NCI-H748 (cell line): Measurements from ENCODE around the gene SGSH.
A peak's percentile ranks its signal among the peaks of the same experiment; 100 is the strongest.
"Not testable (repeated sequence)": the region's sequence is repeated elsewhere in the genome, so short reads cannot be mapped to it uniquely, and the experiment has no call there.

ENCODE experiments used
- DNase-seq: peaks from one replicate; lab custom pipeline; 2025; ENCODE audit not compliant: unreplicated experiment; lab: John Stamatoyannopoulos, UW

SGSH gene

GRCh38 chr17:80220054-80220735 lies at the start of gene SGSH, which contains the start of gene SLC26A11:
SGSH (minus strand) TSS chr17:80220333; CDS start chr17:80220313, 20 bp downstream.
SLC26A11 (plus strand) TSS chr17:80220427; CDS start chr17:80221561, 1,134 bp downstream.
- peak; percentile 67 for DNase-seq

DNA sequence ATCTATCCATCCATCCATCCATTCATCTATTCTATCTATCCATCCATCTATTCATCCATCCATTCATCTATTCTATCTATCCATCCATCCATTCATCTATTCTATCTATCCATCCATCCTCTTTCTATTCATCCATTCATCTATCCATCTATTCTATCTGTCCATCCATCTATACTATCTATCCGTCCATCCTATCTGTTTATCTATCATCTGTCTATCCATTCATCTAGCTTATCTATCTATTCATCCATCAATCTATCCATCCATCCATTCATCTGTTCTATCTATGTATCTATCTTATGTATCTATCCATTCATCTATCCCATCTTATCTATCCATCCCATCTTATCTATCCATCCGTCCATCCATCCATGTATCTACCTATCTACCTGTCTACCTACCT lies 49.3 kb upstream of the SGSH start:
- DNase-seq, result no peak

GRCh38 chr17:80268427-80268826 lies 48.3 kb upstream of the SGSH start:
- DNase-seq, result no peak

GRCh38 chr17:80267391-80267790 lies 47.3 kb upstream of the SGSH start:
- no peak for DNase-seq

DNA sequence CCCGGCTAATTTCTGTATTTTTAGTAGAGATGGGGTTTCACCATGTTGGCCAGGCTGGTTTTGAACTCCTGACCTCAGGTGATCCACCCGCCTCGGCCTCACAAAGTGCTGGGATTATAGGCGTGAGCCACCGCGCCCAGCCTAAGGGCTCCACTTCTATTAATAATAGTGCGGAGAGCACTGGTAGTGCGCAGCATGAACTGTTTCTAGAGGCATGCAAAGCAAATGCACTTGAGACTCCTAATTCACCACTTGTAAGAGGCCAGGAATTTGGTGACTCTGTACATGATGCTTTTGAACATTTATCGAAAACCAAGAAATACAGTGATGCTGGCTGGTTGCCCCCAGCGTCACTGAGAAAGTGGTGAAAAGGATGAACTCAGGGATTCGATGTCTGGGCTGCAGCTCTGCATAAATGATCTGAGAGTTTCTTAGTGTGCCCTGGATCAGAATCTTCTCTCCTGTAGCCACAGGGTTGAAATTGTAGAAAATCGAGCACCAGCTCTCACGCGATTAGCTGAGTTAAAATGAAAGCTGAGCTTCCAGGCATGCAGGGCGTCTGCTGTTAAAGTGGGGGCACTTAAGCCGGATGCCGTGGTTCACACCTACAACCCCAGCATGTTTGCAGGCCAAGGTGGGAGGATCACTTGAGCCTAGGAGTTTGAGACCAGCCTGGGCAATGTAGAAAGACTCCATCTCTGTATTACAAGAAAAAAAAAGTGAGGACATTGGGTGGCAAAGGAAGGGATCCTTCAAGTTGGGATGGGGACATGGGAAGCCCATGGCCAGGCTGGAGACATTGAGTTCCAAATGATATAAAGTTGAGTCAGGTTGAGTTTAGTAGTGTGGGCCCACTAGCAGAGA lies 45.3 kb upstream of the SGSH start:
- no peak for DNase-seq

DNA sequence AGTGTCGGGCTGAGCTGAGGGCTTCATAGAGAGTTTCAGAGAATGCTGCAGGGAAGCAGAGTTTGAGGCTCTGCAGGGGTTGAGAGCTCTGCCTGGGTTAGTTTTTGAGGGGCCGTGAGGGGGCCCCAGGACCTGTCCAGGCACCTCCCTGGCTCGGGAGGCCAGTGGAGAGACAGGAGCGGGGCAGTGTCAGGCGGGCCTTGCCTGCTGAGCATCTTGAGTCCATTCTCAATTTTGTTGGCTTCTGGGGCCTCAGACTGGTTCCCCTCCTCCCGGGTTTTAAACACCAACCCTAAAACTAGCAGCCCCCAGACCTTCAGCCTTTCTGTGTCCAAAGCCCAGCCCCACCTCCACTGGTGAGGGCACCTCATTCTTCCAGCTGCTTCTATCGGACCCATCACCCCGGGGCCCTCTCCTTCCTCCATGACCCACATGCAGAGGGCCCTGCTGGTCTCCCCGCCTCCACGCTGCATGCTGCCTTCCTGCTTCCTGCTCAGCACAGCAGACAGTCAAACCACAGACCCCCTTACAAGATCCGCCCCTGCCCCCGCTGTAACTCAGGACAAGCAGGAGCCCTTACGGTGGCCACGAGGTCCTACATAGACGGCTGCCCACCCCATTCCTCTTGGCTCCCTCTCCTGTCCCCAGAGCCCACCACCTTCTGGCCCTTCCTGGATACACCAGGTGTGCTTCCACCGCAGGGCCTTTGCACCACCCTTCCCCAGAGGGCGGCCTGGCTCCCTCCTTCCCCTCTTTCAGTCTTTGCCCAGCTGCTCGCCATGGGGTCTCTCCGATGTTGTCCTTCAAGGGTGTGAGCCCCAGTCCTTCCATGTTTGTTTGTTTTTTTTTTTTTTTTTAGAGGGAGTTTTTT lies 44.3 kb upstream of the SGSH start:
- no peak for DNase-seq

DNA sequence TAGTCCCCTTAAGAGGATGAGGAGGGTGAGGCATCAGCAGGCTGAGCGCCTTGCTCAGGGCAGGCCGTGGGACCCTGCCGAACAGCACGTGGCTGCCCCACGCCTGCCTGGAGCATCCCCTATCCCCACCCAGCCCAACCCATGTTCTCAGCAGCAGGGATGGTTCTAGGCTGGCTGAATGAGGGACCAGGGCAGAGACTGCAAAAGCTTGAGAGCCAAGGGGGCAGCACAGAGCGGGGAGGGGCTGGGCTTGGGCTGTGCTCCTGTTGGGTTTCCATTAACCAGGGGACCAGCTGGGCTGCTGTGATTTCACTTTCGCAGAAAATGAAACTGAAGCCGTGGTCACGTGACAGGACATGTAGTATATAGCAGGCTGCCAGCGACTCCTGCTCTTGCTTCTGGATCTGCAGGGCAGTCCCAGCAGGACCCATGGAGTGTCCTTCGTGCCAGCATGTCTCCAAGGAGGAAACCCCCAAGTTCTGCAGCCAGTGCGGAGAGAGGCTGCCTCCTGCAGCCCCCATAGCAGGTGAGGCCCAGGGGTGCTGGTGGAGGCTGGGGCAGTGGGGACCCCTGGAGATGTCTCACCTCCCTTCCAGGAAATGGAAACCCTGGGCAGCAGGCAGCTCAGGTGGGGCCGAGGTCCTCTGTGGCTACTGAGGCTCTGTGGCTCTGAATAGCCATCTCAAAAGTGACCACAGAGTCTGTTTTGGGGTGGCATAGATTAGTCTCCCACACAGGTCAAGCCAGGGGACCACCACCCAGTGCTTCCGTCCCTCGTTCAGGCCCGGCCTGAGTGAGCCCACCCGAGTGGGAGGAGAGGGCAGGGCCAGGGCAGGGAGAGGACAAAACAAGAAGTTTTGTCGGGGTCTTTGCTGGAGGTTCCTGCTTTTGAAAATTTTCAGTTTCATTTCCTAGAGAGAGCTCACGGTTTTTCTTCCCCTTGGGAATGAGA lies 43.4 kb upstream of the SGSH start:
- DNase-seq, result no peak

GRCh38 chr17:80262775-80263244 lies 42.7 kb upstream of the SGSH start:
- DNase-seq, result no peak

DNA sequence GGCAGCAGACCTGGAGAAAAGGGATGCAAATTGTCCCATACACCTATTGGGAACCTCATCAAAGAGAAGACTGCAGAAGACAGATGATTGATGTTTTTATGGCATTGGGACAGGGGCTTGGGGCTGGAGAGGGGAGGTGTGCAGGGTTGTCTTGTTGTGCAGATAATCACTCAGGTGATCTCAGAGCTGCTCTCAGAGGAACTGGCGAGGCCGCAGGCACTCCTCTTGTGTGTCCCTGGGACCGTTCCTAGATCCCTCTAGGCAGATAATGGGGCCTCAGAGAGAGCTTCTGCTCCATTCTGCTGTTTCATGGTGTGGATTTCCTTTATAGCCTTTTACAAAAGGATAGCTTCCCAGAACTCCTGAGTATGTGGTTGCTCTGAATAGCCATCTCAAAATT lies 42.2 kb upstream of the SGSH start:
- no peak for DNase-seq

DNA sequence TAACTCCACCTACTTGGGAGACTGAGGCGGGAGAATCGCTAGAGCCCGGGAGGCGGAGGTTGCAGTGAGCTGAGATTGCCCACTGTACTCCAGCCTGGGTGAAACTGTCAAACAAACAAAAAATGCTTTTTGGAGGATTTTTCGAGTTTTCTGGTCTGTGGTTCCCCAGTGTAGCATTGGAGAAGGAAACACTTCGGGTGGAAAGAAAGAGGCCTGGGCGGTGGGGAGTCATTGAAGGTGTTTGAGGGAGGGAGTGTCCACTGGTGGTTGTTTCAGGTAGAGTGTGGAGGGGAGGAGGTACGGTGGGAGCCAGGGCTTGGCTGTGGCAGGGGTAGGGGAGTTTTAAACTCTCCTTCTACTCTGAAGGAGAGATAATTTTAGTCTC lies 41.8 kb upstream of the SGSH start:
- DNase-seq, result no peak

GRCh38 chr17:80261159-80261894 lies 41.2 kb upstream of the SGSH start:
- peak; percentile 74 for DNase-seq

DNA sequence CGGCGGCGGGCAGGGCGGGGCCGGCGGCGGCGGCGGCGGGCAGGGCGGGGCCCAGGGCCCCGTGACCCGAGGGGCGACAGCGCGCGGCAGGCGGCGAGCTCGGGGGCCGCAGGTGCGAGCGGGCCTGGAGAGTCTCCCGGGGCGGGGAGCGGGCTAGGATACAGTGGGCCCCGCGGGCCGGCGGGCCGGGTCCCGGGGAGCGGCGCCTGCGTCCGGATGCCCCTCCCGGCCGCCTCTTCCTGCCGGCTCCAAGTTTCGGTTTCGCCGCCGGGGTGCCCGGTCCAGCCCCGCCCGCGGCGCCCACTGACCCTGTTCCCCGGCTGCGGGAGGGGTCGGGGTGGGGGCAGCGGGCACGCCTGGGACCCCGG lies 40.6 kb upstream of the SGSH start, which contains the start of gene RNF213:
Gene RNF213, plus strand, starts transcription at position 62 of the 368 bp plus-strand sequence. CDS start 2,830 bp downstream, outside the sequence.
- DNase-seq, result peak; percentile 62

GRCh38 chr17:80260069-80260535 lies 40.0 kb upstream of the SGSH start:
- DNase-seq, result peak; percentile 72

DNA sequence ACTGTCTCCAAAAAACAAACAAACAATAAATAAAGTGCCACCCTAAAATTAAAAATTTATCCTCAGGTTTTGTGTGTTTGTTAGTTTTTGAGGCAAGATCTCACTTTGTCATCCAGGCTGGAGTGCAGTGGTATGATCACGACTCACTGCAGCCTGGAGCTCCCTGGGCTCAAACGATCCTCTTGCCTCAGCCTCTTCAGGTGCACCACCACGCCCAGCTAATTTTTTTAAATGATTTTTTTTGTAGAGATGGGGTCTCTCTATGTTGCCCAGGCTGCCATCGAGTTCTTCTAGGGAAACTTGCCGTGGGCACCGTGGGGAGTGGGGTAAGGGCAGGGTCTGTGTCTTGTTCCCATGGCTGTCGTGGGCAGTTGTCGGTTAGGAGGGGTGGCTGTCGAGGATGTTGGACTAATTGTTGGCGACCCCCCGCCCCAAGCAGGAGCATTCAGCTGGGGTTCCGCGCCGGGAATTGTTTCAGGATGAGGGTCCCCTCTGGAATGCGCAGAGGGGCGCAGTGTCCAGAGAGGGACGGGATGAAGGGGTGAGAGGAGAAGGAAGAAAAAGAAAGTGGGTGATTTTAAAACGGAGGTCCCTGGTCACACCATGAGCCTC lies 39.4 kb upstream of the SGSH start:
- DNase-seq, result no peak

- not testable (repeated sequence) for DNase-seq
Measured at GRCh38 chr17:80258296-80258695, 38.2 kb upstream of the SGSH start.

DNA sequence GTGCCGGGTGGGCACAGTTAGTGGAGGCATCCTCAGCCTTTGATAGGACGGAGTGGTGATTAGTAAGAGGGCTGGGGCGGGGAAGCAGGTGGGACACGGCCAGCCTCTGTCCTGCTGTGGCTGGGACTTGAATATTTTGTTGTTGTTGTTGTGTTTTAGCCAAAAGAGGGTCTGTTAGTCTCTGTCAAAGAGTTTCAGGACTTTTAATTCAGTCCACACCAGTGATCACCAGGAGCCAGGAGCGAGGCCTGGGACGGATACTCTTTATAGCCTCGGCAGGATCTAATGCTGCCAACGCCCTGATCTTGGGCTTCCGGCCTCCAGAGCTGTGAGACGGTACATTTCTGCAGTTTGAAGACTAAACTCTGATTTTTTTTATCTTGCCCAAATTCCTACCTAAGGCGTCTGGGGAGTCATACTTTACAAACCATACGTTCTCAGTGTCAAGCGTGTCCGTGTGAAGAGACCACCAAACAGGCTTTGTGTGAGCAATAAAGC lies 37.6 kb upstream of the SGSH start:
- DNase-seq, result no peak

GRCh38 chr17:80256034-80256350 lies 35.9 kb upstream of the SGSH start:
- DNase-seq, result no peak

DNA sequence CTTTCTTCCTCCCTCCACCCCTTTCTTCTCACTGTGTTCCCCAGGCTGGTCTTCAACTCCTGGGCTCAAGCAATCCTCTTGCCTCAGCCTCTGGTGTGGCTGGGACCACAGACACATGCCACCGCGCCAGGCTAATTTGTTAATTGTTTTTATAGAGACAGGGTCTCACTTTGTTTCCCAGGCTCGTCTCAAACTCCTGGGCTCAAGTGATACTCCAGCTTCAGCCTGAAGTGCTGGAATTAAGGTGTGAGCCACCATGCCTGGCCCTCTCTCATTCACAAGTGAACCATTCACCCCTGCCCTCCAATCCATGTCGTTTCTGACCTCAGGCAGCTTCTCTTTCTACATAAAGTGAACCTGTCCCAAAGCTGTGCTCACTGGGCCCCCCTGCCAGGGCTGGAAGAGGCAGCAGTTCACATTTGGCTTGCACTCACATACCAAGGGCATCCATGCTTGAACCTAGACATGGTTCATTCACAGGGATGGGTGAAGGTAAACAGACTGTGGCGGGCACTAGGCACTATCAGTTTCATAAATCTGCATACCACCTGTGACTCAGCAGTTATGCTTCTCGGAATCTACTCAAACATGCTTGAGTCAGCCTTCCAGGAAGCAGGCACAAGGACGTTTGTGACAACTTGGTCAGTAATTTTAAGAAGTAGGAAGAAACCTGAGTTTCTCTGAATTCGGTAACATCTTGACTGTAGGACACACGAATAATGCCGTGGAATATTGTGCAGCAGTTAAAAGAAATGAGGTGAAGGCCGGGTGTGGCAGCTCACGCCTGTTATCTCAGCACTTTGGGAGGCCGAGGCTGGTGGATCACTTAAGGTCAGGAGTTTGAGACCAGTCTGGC lies 34.5 kb upstream of the SGSH start:
- no peak for DNase-seq
